Loucy (cell line): ENCODE data around the gene SUN1.
A peak's percentile ranks its signal among the peaks of the same experiment; 100 is the strongest.

ENCODE experiments used
- H2AFZ ChIP-seq: fragments of 200-600 bp; sonication (generic); 2 replicates; pipeline ENCODE4 v1.6.0; 2016; ENCODE audit warnings: antibody characterized with exemption, mild to moderate bottlenecking, low read length, moderate library complexity
- H3F3A ChIP-seq: fragments of 200-600 bp; 2 replicates; pipeline ENCODE4 v1.6.0; 2016; ENCODE audit warnings: antibody characterized with exemption, low read depth, mild to moderate bottlenecking
- H3K27me3 ChIP-seq: fragments of 200-600 bp; sonication (generic); 2 replicates; pipeline ENCODE4 v1.6.1; 2014; ENCODE audit warnings: low read length, mild to moderate bottlenecking; ENCODE audit not compliant: insufficient read depth, poor library complexity, severe bottlenecking
- H3K36me3 ChIP-seq: fragments of 200-600 bp; sonication (generic); 2 replicates; pipeline ENCODE4 v1.6.1; 2016; ENCODE audit warnings: low read length; ENCODE audit not compliant: insufficient read depth
- H3K4me1 ChIP-seq: fragments of 200-600 bp; sonication (generic); 2 replicates; pipeline ENCODE4 v1.5.1; 2014; ENCODE audit warnings: low read length, mild to moderate bottlenecking; ENCODE audit not compliant: insufficient read depth, poor library complexity, severe bottlenecking
- H3K4me2 ChIP-seq: fragments of 200-600 bp; sonication (generic); 2 replicates; pipeline ENCODE4 v1.6.0; 2014; ENCODE audit warnings: antibody characterized with exemption, low read length, low read depth, mild to moderate bottlenecking; ENCODE audit not compliant: poor library complexity, severe bottlenecking
- H3K4me3 ChIP-seq: fragments of 200-600 bp; sonication (generic); 2 replicates; pipeline ENCODE4 v1.5.1; 2014; ENCODE audit warnings: low read length, mild to moderate bottlenecking, mixed read lengths; ENCODE audit not compliant: poor library complexity, severe bottlenecking
- H3K79me2 ChIP-seq: fragments of 200-600 bp; sonication (generic); 2 replicates; pipeline ENCODE4 v1.6.1; 2014; ENCODE audit warnings: low read length; ENCODE audit not compliant: insufficient read depth
- H3K9ac ChIP-seq: fragments of 200-600 bp; sonication (generic); 2 replicates; pipeline ENCODE4 v1.6.0; 2014; ENCODE audit warnings: mild to moderate bottlenecking, low read depth, low read length, moderate library complexity; ENCODE audit not compliant: poor library complexity, severe bottlenecking
- H3K9me2 ChIP-seq: fragments of 200-600 bp; sonication (generic); replicated peaks from 2 replicates; pipeline ENCODE4 v1.6.1; 2016; ENCODE audit warnings: low read depth, low read length, mixed read lengths
- H3K9me3 ChIP-seq: fragments of 200-600 bp; sonication (generic); 2 replicates; pipeline ENCODE4 v1.6.1; 2014; ENCODE audit warnings: mild to moderate bottlenecking, antibody characterized with exemption, low read length, low read depth; ENCODE audit not compliant: insufficient read depth
- H4K20me1 ChIP-seq: fragments of 200-600 bp; sonication (generic); 2 replicates; pipeline ENCODE4 v1.6.0; 2014; ENCODE audit warnings: antibody characterized with exemption, low read length, mild to moderate bottlenecking; ENCODE audit not compliant: insufficient read depth, poor library complexity, severe bottlenecking
- EZH2phosphoT487 ChIP-seq: fragments of 200-600 bp; IDR thresholded peaks from 2 replicates; pipeline ENCODE4 v1.6.1; 2018; ENCODE audit warnings: antibody characterized with exemption, mild to moderate bottlenecking, moderate library complexity, borderline replicate concordance
- TF ChIP-seq, protein P1 (sequence below): fragments of 200-600 bp; sonication (generic); conservative IDR thresholded peaks from 2 replicates; pipeline ENCODE4 v1.5.1; 2014; ENCODE audit warnings: mild to moderate bottlenecking, antibody characterized with exemption, low read length

SUN1 gene, protein sequence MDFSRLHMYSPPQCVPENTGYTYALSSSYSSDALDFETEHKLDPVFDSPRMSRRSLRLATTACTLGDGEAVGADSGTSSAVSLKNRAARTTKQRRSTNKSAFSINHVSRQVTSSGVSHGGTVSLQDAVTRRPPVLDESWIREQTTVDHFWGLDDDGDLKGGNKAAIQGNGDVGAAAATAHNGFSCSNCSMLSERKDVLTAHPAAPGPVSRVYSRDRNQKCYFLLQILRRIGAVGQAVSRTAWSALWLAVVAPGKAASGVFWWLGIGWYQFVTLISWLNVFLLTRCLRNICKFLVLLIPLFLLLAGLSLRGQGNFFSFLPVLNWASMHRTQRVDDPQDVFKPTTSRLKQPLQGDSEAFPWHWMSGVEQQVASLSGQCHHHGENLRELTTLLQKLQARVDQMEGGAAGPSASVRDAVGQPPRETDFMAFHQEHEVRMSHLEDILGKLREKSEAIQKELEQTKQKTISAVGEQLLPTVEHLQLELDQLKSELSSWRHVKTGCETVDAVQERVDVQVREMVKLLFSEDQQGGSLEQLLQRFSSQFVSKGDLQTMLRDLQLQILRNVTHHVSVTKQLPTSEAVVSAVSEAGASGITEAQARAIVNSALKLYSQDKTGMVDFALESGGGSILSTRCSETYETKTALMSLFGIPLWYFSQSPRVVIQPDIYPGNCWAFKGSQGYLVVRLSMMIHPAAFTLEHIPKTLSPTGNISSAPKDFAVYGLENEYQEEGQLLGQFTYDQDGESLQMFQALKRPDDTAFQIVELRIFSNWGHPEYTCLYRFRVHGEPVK

DNA sequence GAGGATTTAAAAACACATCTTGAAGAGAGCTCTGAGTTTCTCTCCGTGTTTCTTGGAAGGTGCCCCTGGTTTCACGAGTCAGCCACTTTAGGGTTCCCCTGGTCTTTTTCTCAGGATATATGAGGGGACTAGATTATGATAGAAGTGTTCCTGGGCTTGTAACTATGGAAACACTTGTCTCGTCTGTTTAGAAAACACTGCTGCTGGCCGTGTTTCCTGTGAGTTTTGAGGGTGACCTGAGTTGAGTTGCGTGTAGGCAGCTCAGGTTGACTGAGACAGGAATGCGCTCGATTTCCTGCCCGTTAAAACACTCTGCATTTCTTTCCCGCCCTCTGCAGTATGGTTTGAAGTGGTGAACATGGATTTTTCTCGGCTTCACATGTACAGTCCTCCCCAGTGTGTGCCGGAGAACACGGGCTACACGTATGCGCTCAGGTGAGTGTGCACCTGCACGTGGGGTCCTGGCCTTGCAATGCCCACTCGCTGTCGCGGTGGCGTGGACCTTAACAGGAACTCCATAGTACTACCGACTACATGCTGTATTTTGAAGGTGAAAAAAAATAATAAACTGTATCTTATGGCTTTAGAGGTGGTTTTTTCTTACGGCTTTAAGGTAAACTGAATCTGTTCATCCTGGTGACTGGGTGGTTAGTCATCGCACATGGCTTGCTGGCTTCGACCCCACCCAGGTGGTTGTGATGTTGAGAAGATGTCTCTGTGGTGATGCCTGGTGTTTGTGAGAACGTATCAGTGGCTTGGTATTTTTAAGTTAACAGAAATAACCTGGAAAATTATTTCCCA is at the start of gene SUN1:
Gene SUN1 (plus strand): TSS at position 310 of the 801 bp plus-strand sequence. CDS start 49 bp downstream, at position 359.
- Histone ChIP-seq H3K9me3 (no peaks in the 10 kb centered on the region), H3K4me2 (peak within 1 kb of the TSS; percentile 69), H3K27me3 (no peaks in the 10 kb centered on the region), H3K4me3 (peak within 1 kb of the TSS; percentile 48), H3K9me2 (no peaks in the 10 kb centered on the region), H3K4me1 (peaks cover 15% of the 10 kb centered on the region), H3F3A (peaks cover 3% of the 10 kb centered on the region; the same call in 1 of the 2 replicates), H2AFZ (no peak within 1 kb of the TSS), H4K20me1 (peaks cover 30% of the 10 kb centered on the region), H3K9ac (peak within 1 kb of the TSS; percentile 24), H3K79me2 (peaks cover 81% of the 10 kb centered on the region), H3K36me3 (peaks cover 3% of the 10 kb centered on the region; the same call in 1 of the 2 replicates)
- TF ChIP-seq EZH2phosphoT487, result no peak
- TF ChIP-seq, protein P1, sequence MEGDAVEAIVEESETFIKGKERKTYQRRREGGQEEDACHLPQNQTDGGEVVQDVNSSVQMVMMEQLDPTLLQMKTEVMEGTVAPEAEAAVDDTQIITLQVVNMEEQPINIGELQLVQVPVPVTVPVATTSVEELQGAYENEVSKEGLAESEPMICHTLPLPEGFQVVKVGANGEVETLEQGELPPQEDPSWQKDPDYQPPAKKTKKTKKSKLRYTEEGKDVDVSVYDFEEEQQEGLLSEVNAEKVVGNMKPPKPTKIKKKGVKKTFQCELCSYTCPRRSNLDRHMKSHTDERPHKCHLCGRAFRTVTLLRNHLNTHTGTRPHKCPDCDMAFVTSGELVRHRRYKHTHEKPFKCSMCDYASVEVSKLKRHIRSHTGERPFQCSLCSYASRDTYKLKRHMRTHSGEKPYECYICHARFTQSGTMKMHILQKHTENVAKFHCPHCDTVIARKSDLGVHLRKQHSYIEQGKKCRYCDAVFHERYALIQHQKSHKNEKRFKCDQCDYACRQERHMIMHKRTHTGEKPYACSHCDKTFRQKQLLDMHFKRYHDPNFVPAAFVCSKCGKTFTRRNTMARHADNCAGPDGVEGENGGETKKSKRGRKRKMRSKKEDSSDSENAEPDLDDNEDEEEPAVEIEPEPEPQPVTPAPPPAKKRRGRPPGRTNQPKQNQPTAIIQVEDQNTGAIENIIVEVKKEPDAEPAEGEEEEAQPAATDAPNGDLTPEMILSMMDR, result no peak

DNA sequence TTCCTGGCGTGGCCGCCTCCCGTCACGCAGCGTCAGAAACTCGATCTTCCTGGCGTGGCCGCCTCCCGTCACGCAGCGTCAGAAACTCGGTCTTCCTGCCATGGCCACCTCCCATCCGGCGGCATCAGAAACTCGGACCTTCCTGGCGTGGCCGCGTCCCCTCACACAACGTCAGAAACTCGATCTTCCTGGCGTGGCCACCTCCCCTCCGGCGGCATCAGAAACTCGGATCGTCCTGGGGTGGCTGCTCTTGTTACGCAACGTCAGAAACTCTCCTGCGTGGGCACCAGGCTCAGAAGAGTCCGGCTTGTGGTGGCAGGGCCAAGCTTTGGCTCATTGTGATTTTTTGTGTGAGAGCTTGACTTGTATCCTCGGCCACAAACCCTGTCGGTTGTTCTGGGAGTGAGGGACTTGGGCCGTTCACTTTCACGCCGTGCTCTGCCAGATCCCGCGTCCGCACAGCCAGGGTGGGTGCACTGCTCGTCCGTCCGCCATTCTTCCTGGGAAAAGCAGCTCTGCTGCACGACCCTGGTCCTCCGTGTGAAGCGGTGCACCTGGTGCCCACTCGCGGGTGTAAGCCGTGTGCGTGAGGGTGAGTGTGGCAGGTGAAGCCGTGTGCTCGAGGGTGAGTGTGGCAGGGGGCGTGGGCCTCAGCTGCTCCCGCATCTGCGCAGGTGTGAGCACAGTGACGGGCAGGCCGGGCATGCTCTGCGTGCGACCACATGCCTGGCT is 49.4 kb upstream of the SUN1 start:
- Histone ChIP-seq H3K79me2 (no peaks in the 10 kb centered on the region), H3K4me2 (no peak overlapping the region), H3K9me3 (no peaks in the 10 kb centered on the region), H3K36me3 (peaks cover 8% of the 10 kb centered on the region; the same call in 1 of the 2 replicates), H3K4me3 (no peak overlapping the region), H4K20me1 (no peaks in the 10 kb centered on the region), H3K9ac (no peak overlapping the region), H3F3A (no peaks in the 10 kb centered on the region), H3K9me2 (no peaks in the 10 kb centered on the region), H3K27me3 (no peaks in the 10 kb centered on the region), H3K4me1 (no peaks in the 10 kb centered on the region), H2AFZ (no peak overlapping the region)
- TF ChIP-seq EZH2phosphoT487, result no peak
- TF ChIP-seq, protein P1, result no peak
